Liver (tissue), 9 donors: ENCODE results near the gene RNF34. TPM values are rescaled to one million over a fixed set of nuclear protein-coding genes. Genes with fewer than 3 reads are reported as not detected.

Experiments used
- DNase-seq: peaks from one replicate; pipeline ENCODE4 v3.0.0-alpha.2; 2017; ENCODE audit warnings: low spot score
- H3K27ac ChIP-seq, 2 donors: one replicate each; pipeline ENCODE4 v1.7.0; 2013; ENCODE audit warnings: inconsistent platforms in 2 of 2, low read length in 2 of 2, control low read depth in 1 of 2, low read depth in 1 of 2, mild to moderate bottlenecking in 1 of 2
- H3K27me3 ChIP-seq, 4 donors: one replicate each; pipeline versions ENCODE4 v1.6.1 to v1.7.0; 2013; ENCODE audit warnings: low read length in 3 of 4, inconsistent platforms in 1 of 4, mild to moderate bottlenecking in 1 of 4, moderate library complexity in 1 of 4; ENCODE audit not compliant: control insufficient read depth in 4 of 4, insufficient read depth in 4 of 4
- H3K36me3 ChIP-seq, 4 donors: one replicate each; pipeline versions ENCODE4 v1.6.1 to v1.7.0; 2013; ENCODE audit warnings: low read length in 3 of 4, mild to moderate bottlenecking in 3 of 4, low read depth in 1 of 4, moderate library complexity in 1 of 4; ENCODE audit not compliant: control insufficient read depth in 4 of 4, insufficient read depth in 3 of 4
- H3K4me1 ChIP-seq, 4 donors: one replicate each; pipeline versions ENCODE4 v1.6.1 to v1.7.0; 2013; ENCODE audit warnings: low read length in 3 of 4, mild to moderate bottlenecking in 3 of 4, moderate library complexity in 1 of 4; ENCODE audit not compliant: control insufficient read depth in 4 of 4, insufficient read depth in 4 of 4
- H3K4me3 ChIP-seq, 3 donors: one replicate each; pipeline versions ENCODE4 v1.6.1 to v1.7.0; 2013; ENCODE audit warnings: low read length in 3 of 3, control low read depth in 1 of 3, low read depth in 1 of 3, mild to moderate bottlenecking in 1 of 3
- H3K9ac ChIP-seq, 2 donors: one replicate each; pipeline ENCODE4 v1.7.0; 2013; ENCODE audit warnings: low read length in 2 of 2, mild to moderate bottlenecking in 2 of 2, moderate library complexity in 2 of 2, control low read depth in 1 of 2, low read depth in 1 of 2
- H3K9me3 ChIP-seq, 4 donors: one replicate each; pipeline versions ENCODE4 v1.6.1 to v1.7.0; 2013; ENCODE audit warnings: low read length in 3 of 4; ENCODE audit not compliant: control insufficient read depth in 4 of 4
- CTCF ChIP-seq: fragments of 150-350 bp; IDR thresholded peaks from 2 replicates; pipeline ENCODE4 v1.5.1; 2017; ENCODE audit warnings: improper control_type of control experiment, low read depth, low read length; ENCODE audit not compliant: missing input control
- EGR1 ChIP-seq, 2 donors: IDR thresholded peaks; 2 replicates each; pipeline ENCODE4 v1.6.1; 2016 to 2018; ENCODE audit warnings: antibody characterized with exemption in 2 of 2, low read depth in 2 of 2
- FOXA1 ChIP-seq: IDR thresholded peaks from 2 replicates; pipeline ENCODE4 v1.6.1; 2016; ENCODE audit warnings: antibody characterized with exemption
- FOXA2 ChIP-seq: IDR thresholded peaks from 2 replicates; pipeline ENCODE4 v1.6.1; 2016; ENCODE audit warnings: antibody characterized with exemption
- GABPA ChIP-seq, 2 donors: IDR thresholded peaks in 1 of 2; conservative IDR thresholded peaks in 1 of 2; 2 replicates each; pipeline ENCODE4 v1.6.1; 2016; ENCODE audit warnings: antibody characterized with exemption in 2 of 2, mild to moderate bottlenecking in 1 of 2, moderate library complexity in 1 of 2
- HNF4A ChIP-seq, 2 donors: conservative IDR thresholded peaks; 2 replicates each; pipeline ENCODE4 v1.6.1; 2016; ENCODE audit warnings: antibody characterized with exemption in 2 of 2, mild to moderate bottlenecking in 2 of 2
- HNF4G ChIP-seq: IDR thresholded peaks from 2 replicates; pipeline ENCODE4 v1.6.1; 2016; ENCODE audit warnings: antibody characterized with exemption
- JUND ChIP-seq, 2 donors: IDR thresholded peaks; 2 replicates each; pipeline ENCODE4 v1.6.1; 2016; ENCODE audit warnings: antibody characterized with exemption in 2 of 2
- MAX ChIP-seq: IDR thresholded peaks from 2 replicates; pipeline ENCODE4 v1.6.1; 2016; ENCODE audit warnings: antibody characterized with exemption
- NR2F2 ChIP-seq: IDR thresholded peaks from 2 replicates; pipeline ENCODE4 v1.6.1; 2016; ENCODE audit warnings: antibody characterized with exemption
- RAD21 ChIP-seq, 2 donors: IDR thresholded peaks; 2 replicates each; pipeline ENCODE4 v1.6.1; 2016; ENCODE audit warnings: antibody characterized with exemption in 2 of 2, mild to moderate bottlenecking in 2 of 2
- RXRA ChIP-seq, 2 donors: IDR thresholded peaks; 2 replicates each; pipeline ENCODE4 v1.6.1; 2017 to 2018; ENCODE audit warnings: antibody characterized with exemption in 2 of 2, mild to moderate bottlenecking in 1 of 2
- SP1 ChIP-seq: IDR thresholded peaks from 2 replicates; pipeline ENCODE4 v1.6.1; 2018; ENCODE audit warnings: antibody characterized with exemption, mild to moderate bottlenecking
- TAF1 ChIP-seq: conservative IDR thresholded peaks from 2 replicates; pipeline ENCODE4 v1.6.1; 2016; ENCODE audit warnings: antibody characterized with exemption, mild to moderate bottlenecking
- YY1 ChIP-seq: IDR thresholded peaks from 2 replicates; pipeline ENCODE4 v1.6.1; 2016; ENCODE audit warnings: antibody characterized with exemption, mild to moderate bottlenecking
- WGBS: extraction: QIAGEN DNeasy Blood & Tissue Kit; methylation state at CpG from one replicate; pipeline ENCODE4 v1.1.7; 2013; 5-methylcytosine and 5-hydroxymethylcytosine counted together
- polyA plus RNA-seq, 2 donors: library from polyadenylated mRNA; stranded (reverse) in 1 of 2; unstranded in 1 of 2; fragments of 200-250 nt in 1 of 2; fragments of >200 nt in 1 of 2; fragmentation: Nextera tagmentation in 1 of 2; extraction: Ambion mirVana in 1 of 2; gene quantifications; one replicate each; pipeline versions ENCODE4 v1.2.1 to v1.2.3, GENCODE V29; 2013 to 2015
- total RNA-seq, 2 donors: library from RNA; depleted of rRNA; stranded (reverse); fragments of >200 nt; gene quantifications; one replicate each; pipeline ENCODE4 v1.2.3, GENCODE V29; 2014
- TF ChIP-seq, protein P1 (sequence below): IDR thresholded peaks from 2 replicates; pipeline ENCODE4 v1.6.1; 2016; ENCODE audit warnings: antibody characterized with exemption
- TF ChIP-seq, protein P2 (sequence below): IDR thresholded peaks from 2 replicates; pipeline ENCODE4 v1.6.1; 2016; ENCODE audit warnings: antibody characterized with exemption, mild to moderate bottlenecking
- TF ChIP-seq, protein P3 (sequence below): IDR thresholded peaks from 2 replicates; pipeline ENCODE4 v1.6.1; 2016; ENCODE audit warnings: antibody characterized with exemption
- donor health status: healthy.
- donor health status: healthy.
- donor health status: healthy.
- donor health status: healthy.
- donor health status: healthy.

Gene RNF34
- total and polyA plus RNA-seq, 4 donors, result 9.5 to 27.7 (median 17.9) TPM

- Histone ChIP-seq H3K9me3 (no peaks in the 10 kb centered on the region), H3K27ac (no peak overlapping the region), H3K4me3 (no peak overlapping the region), H3K36me3 (peaks cover 14 to 51% (median 33%) of the 10 kb centered on the region in 4 donors), H3K27me3 (no peaks in the 10 kb centered on the region), H3K4me1 (no peaks in the 10 kb centered on the region), H3K9ac (no peak overlapping the region)
- 92% methylated on average over 2 of the region's 2 CpGs for WGBS
- TF ChIP-seq, protein P1, sequence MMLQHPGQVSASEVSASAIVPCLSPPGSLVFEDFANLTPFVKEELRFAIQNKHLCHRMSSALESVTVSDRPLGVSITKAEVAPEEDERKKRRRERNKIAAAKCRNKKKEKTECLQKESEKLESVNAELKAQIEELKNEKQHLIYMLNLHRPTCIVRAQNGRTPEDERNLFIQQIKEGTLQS, result no peak
- TF ChIP-seq FOXA1, result no peak
- TF ChIP-seq, protein P2, sequence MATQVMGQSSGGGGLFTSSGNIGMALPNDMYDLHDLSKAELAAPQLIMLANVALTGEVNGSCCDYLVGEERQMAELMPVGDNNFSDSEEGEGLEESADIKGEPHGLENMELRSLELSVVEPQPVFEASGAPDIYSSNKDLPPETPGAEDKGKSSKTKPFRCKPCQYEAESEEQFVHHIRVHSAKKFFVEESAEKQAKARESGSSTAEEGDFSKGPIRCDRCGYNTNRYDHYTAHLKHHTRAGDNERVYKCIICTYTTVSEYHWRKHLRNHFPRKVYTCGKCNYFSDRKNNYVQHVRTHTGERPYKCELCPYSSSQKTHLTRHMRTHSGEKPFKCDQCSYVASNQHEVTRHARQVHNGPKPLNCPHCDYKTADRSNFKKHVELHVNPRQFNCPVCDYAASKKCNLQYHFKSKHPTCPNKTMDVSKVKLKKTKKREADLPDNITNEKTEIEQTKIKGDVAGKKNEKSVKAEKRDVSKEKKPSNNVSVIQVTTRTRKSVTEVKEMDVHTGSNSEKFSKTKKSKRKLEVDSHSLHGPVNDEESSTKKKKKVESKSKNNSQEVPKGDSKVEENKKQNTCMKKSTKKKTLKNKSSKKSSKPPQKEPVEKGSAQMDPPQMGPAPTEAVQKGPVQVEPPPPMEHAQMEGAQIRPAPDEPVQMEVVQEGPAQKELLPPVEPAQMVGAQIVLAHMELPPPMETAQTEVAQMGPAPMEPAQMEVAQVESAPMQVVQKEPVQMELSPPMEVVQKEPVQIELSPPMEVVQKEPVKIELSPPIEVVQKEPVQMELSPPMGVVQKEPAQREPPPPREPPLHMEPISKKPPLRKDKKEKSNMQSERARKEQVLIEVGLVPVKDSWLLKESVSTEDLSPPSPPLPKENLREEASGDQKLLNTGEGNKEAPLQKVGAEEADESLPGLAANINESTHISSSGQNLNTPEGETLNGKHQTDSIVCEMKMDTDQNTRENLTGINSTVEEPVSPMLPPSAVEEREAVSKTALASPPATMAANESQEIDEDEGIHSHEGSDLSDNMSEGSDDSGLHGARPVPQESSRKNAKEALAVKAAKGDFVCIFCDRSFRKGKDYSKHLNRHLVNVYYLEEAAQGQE, result no peak
- TF ChIP-seq SP1, result no peak
- TF ChIP-seq GABPA (IDR thresholded peaks at IDR 0.05 in 1 of 2, conservative IDR thresholded peaks at IDR 0.05 in 1 of 2), result no peak
- no peak for TF ChIP-seq HNF4A (conservative IDR thresholded peaks at IDR 0.05)
- TF ChIP-seq NR2F2, result no peak
- no peak for TF ChIP-seq RXRA (IDR thresholded peaks at IDR 0.05)
- TF ChIP-seq RAD21 (IDR thresholded peaks at IDR 0.05), result no peak
- TF ChIP-seq MAX, result no peak
- TF ChIP-seq YY1, result no peak
- no peak for TF ChIP-seq JUND (IDR thresholded peaks at IDR 0.05)
- TF ChIP-seq, protein P3, sequence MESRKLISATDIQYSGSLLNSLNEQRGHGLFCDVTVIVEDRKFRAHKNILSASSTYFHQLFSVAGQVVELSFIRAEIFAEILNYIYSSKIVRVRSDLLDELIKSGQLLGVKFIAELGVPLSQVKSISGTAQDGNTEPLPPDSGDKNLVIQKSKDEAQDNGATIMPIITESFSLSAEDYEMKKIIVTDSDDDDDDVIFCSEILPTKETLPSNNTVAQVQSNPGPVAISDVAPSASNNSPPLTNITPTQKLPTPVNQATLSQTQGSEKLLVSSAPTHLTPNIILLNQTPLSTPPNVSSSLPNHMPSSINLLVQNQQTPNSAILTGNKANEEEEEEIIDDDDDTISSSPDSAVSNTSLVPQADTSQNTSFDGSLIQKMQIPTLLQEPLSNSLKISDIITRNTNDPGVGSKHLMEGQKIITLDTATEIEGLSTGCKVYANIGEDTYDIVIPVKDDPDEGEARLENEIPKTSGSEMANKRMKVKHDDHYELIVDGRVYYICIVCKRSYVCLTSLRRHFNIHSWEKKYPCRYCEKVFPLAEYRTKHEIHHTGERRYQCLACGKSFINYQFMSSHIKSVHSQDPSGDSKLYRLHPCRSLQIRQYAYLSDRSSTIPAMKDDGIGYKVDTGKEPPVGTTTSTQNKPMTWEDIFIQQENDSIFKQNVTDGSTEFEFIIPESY, result no peak
- no peak for TF ChIP-seq HNF4G
- TF ChIP-seq FOXA2, result no peak
- no peak for TF ChIP-seq EGR1 (IDR thresholded peaks at IDR 0.05; ENCODE audit: low read depth in 2 of 2)
- TF ChIP-seq CTCF, result no peak
- no peak for TF ChIP-seq TAF1
- DNase-seq, result no peak
These were observed 36.8 kb downstream of the RNF34 start for GRCh38 chr12:121436706-121437105.
